Measurements from ENCODE around the gene TMEM123.

Gene TMEM123

GRCh38 chr11:102486584-102486983, 34.0 kb upstream of the TMEM123 start:
- Mint-ChIP-seq H3K27ac (no peak overlapping the region), H3K4me3 (no peak overlapping the region), H3K36me3 (ENCODE audit: low read depth) (no peaks in the 10 kb centered on the region), H3K4me1 (ENCODE audit: low read depth) (peaks cover 15% of the 10 kb centered on the region), H3K9me3 (no peaks in the 10 kb centered on the region), H3K27me3 (no peaks in the 10 kb centered on the region)
- intact Hi-C loops (cut with micrococcal nuclease), result loop anchor here (5.0 kb wide), 1 partner anchor 34 kb away; the partner anchor contains the start of gene TMEM123

- H3K4me3 Mint-ChIP-seq, result no peak overlapping the region
- H3K9me3 Mint-ChIP-seq, result no peaks in the 10 kb centered on the region
- H3K36me3 Mint-ChIP-seq (ENCODE audit: low read depth), result no peaks in the 10 kb centered on the region
- no peaks in the 10 kb centered on the region for H3K27me3 Mint-ChIP-seq
- intact Hi-C loops (cut with micrococcal nuclease), result loop anchor here (5.0 kb wide), 1 partner anchor 33 kb away; the partner anchor contains the start of gene TMEM123
- peaks cover 15% of the 10 kb centered on the region for H3K4me1 Mint-ChIP-seq (ENCODE audit: low read depth)
- H3K27ac Mint-ChIP-seq, result no peak overlapping the region
These were observed 32.6 kb upstream of the TMEM123 start for GRCh38 chr11:102485095-102485722.

DNA sequence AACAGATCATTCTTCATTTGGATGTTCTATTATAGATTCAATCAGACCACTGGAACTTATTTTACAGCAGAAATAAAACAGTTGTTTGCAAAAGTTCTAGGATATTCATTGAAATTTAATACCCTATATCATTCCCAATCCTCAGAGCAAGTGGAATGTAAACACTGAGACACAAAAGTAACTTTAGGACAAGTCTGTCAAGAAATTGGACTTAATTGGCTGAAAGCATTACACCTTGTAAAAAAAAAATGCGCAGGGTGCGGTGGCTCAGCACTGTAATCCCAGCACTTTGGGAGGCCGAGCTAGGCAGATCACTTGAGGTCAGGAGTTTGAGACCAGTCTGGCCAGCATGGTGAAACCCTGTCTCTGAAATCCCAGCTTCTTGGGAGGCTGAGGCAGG, 29.9 kb upstream of the TMEM123 start:
- no peak overlapping the region for H3K27ac Mint-ChIP-seq
- H3K4me3 Mint-ChIP-seq, result no peak overlapping the region
- H3K36me3 Mint-ChIP-seq (ENCODE audit: low read depth), result no peaks in the 10 kb centered on the region
- H3K27me3 Mint-ChIP-seq, result no peaks in the 10 kb centered on the region
- H3K4me1 Mint-ChIP-seq (ENCODE audit: low read depth), result peaks cover 11% of the 10 kb centered on the region
- no peaks in the 10 kb centered on the region for H3K9me3 Mint-ChIP-seq
- intact Hi-C loops (cut with micrococcal nuclease), result no loop called here

DNA sequence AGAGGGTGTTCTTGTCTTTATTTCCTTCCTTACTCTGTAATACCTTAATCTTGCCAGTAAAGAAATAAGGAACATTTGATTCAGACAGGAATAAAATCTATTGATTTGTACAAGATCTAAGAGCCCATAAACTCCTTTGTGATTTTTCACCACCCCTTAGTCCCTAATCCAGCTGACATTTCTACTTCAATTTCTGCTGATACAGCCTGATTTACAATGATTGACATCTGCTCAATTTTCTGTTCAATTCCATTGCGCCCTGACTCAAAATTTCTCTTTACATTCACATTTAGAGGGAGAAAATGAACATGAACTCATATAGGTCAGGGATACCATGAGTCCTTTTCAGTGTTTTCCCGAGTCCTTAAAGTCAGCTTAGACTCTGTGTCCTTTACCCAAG, 27.2 kb upstream of the TMEM123 start:
- Mint-ChIP-seq H3K4me3 (no peak overlapping the region), H3K9me3 (no peaks in the 10 kb centered on the region), H3K4me1 (ENCODE audit: low read depth) (peaks cover 23% of the 10 kb centered on the region), H3K36me3 (ENCODE audit: low read depth) (no peaks in the 10 kb centered on the region), H3K27me3 (no peaks in the 10 kb centered on the region), H3K27ac (no peak overlapping the region)
- intact Hi-C loops (cut with micrococcal nuclease), result no loop called here

DNA sequence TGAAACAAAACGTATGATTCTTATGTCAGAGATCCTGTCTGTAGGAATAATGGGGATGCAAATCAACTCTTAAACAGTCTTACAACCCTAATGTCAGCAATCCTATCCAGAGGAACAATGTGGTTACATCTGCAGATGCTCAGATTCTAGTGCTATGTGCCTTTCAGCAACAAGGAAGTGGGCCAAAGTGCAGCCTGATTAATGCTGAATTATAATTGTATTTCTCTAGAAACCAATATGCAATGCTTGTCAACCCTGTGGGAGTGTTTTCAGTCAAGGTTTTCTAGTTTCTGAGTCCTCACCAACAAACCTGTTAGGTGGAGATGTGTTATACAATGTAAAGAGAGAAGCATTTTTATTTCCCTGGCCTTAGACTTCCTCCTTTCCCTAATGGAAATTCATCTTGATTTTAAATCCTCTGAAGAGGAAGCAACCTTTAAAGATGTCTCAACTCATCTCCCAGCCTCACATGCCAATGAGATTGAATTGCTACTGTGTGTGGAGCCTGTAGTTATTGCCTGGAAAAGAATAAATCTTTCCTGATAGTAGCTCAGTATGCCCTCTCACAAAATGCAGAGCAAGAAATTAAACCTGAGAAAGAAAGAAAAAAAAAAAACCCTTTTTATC, 26.2 kb upstream of the TMEM123 start:
- H3K27ac Mint-ChIP-seq, result no peak overlapping the region
- peaks cover 23% of the 10 kb centered on the region for H3K4me1 Mint-ChIP-seq (ENCODE audit: low read depth)
- H3K9me3 Mint-ChIP-seq, result no peaks in the 10 kb centered on the region
- intact Hi-C loops (cut with micrococcal nuclease), result no loop called here
- no peak overlapping the region for H3K4me3 Mint-ChIP-seq
- no peaks in the 10 kb centered on the region for H3K36me3 Mint-ChIP-seq (ENCODE audit: low read depth)
- no peaks in the 10 kb centered on the region for H3K27me3 Mint-ChIP-seq

- Mint-ChIP-seq H3K4me3 (no peak overlapping the region), H3K4me1 (ENCODE audit: low read depth) (peaks cover 23% of the 10 kb centered on the region), H3K36me3 (ENCODE audit: low read depth) (no peaks in the 10 kb centered on the region), H3K9me3 (no peaks in the 10 kb centered on the region), H3K27ac (peak overlapping the region; percentile 31), H3K27me3 (no peaks in the 10 kb centered on the region)
- intact Hi-C loops (cut with micrococcal nuclease), result no loop called here
These were observed 24.2 kb upstream of the TMEM123 start for GRCh38 chr11:102476812-102477211.

DNA sequence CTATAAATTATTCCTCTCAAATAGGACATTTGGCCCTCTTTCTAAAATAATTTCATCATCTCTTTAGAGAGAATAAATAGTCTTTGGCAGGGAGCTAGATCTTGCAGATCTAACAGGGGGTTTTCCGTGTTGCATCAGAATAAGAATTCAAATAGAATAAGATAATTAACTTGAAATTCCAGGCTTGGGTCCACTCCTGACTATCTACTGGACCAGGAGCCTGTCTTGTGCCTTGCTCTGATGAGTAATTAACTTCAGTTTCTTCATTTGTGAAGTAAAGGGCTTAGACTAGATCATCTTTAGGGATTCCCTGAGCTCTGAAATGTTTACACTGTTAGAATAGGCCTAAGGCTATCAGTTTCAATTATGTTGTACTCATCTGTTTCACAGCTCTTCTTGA, 23.5 kb upstream of the TMEM123 start:
- peaks cover 23% of the 10 kb centered on the region for H3K4me1 Mint-ChIP-seq (ENCODE audit: low read depth)
- H3K9me3 Mint-ChIP-seq, result no peaks in the 10 kb centered on the region
- intact Hi-C loops (cut with micrococcal nuclease), result no loop called here
- H3K4me3 Mint-ChIP-seq, result no peak overlapping the region
- H3K36me3 Mint-ChIP-seq (ENCODE audit: low read depth), result no peaks in the 10 kb centered on the region
- H3K27me3 Mint-ChIP-seq, result no peaks in the 10 kb centered on the region
- H3K27ac Mint-ChIP-seq, result no peak overlapping the region

- no peaks in the 10 kb centered on the region for H3K27me3 Mint-ChIP-seq
- H3K27ac Mint-ChIP-seq, result no peak overlapping the region
- no peaks in the 10 kb centered on the region for H3K9me3 Mint-ChIP-seq
- peaks cover 34% of the 10 kb centered on the region for H3K4me1 Mint-ChIP-seq (ENCODE audit: low read depth)
- no peaks in the 10 kb centered on the region for H3K36me3 Mint-ChIP-seq (ENCODE audit: low read depth)
- intact Hi-C loops (cut with micrococcal nuclease), result no loop called here
- H3K4me3 Mint-ChIP-seq, result no peak overlapping the region
These were observed 21.0 kb upstream of the TMEM123 start for GRCh38 chr11:102473543-102473942.

- H3K9me3 Mint-ChIP-seq, result no peaks in the 10 kb centered on the region
- H3K4me3 Mint-ChIP-seq, result no peak overlapping the region
These were observed 19.6 kb upstream of the TMEM123 start for GRCh38 chr11:102472127-102472526.

GRCh38 chr11:102471474-102471873, 18.9 kb upstream of the TMEM123 start:
- Mint-ChIP-seq H3K27me3 (no peaks in the 10 kb centered on the region), H3K4me1 (ENCODE audit: low read depth) (peaks cover 27% of the 10 kb centered on the region), H3K27ac (no peak overlapping the region), H3K9me3 (no peaks in the 10 kb centered on the region), H3K4me3 (no peak overlapping the region), H3K36me3 (ENCODE audit: low read depth) (no peaks in the 10 kb centered on the region)
- intact Hi-C loops (cut with micrococcal nuclease), result no loop called here

More at GRCh38 chr11:102472127-102472526, 19.6 kb upstream of the TMEM123 start:
- peaks cover 33% of the 10 kb centered on the region for H3K4me1 Mint-ChIP-seq (ENCODE audit: low read depth)
- intact Hi-C loops (cut with micrococcal nuclease), result no loop called here
- no peak overlapping the region for H3K27ac Mint-ChIP-seq
- no peaks in the 10 kb centered on the region for H3K27me3 Mint-ChIP-seq
- no peaks in the 10 kb centered on the region for H3K36me3 Mint-ChIP-seq (ENCODE audit: low read depth)

DNA sequence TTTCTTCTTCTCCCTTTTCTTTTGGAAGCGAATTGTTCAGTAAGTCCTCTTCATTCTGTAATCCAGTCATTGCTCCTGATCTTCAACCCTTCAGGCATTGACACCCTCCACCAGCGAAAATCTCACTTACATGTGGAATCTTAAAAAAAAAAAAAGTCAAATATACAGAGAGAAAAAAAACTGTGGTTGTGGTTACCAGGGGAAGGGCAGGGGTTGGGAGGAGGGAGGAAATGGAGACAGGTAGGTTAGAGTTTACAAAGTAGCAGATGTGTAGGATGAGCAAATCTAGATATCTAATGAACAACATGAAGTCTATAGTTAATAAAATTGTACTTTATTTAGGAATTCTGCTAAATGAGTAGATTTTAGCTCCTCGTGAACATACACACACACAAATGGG, 17.7 kb upstream of the TMEM123 start:
- H3K27me3 Mint-ChIP-seq, result no peaks in the 10 kb centered on the region
- peaks cover 32% of the 10 kb centered on the region for H3K4me1 Mint-ChIP-seq (ENCODE audit: low read depth)
- no peaks in the 10 kb centered on the region for H3K9me3 Mint-ChIP-seq
- H3K4me3 Mint-ChIP-seq, result no peak overlapping the region
- no peak overlapping the region for H3K27ac Mint-ChIP-seq
- no peaks in the 10 kb centered on the region for H3K36me3 Mint-ChIP-seq (ENCODE audit: low read depth)
- intact Hi-C loops (cut with micrococcal nuclease), result no loop called here

DNA sequence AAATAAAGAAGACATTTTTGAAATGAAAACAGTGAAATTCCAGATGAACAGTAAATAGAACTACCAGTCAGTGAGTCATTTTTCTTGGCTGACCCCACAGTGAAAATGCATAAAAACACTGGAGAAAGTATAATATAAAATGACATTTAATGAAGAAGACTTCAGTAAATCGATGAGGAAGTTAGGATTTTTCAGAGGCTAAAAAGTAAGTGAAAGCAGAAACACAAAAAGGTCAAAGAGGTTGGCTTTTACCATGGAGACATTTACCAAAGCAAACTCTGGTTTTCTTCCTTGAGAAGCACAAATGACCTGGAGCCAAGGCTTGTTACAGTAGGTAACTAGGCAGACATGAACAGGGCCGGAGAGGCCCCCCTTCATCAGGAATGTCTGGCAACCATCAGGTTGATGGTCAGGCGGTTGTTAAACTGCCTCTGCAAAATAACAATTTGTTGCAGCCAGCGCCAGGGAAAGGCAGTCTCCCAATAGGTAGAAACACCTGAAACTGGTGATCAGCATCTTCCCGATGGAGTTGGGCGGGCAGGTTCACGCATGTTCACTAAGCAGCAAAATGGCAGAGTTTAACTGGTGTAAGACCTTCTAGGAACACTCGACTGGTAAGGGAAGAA, 16.7 kb upstream of the TMEM123 start:
- H3K9me3 Mint-ChIP-seq, result no peaks in the 10 kb centered on the region
- no peak overlapping the region for H3K4me3 Mint-ChIP-seq
- H3K4me1 Mint-ChIP-seq (ENCODE audit: low read depth), result peaks cover 32% of the 10 kb centered on the region
- intact Hi-C loops (cut with micrococcal nuclease), result no loop called here
- no peaks in the 10 kb centered on the region for H3K27me3 Mint-ChIP-seq
- no peaks in the 10 kb centered on the region for H3K36me3 Mint-ChIP-seq (ENCODE audit: low read depth)
- H3K27ac Mint-ChIP-seq, result no peak overlapping the region

- Mint-ChIP-seq H3K36me3 (ENCODE audit: low read depth) (no peaks in the 10 kb centered on the region), H3K9me3 (no peaks in the 10 kb centered on the region), H3K27me3 (no peaks in the 10 kb centered on the region), H3K4me1 (ENCODE audit: low read depth) (peaks cover 32% of the 10 kb centered on the region), H3K4me3 (no peak overlapping the region), H3K27ac (no peak overlapping the region)
- intact Hi-C loops (cut with micrococcal nuclease), result no loop called here
These were observed 16.1 kb upstream of the TMEM123 start for GRCh38 chr11:102468616-102469195.

GRCh38 chr11:102467853-102468580, 15.5 kb upstream of the TMEM123 start:
- H3K4me3 Mint-ChIP-seq, result no peak overlapping the region
- H3K4me1 Mint-ChIP-seq (ENCODE audit: low read depth), result peaks cover 32% of the 10 kb centered on the region

More at GRCh38 chr11:102467853-102468580, 15.5 kb upstream of the TMEM123 start:
- H3K36me3 Mint-ChIP-seq (ENCODE audit: low read depth), result no peaks in the 10 kb centered on the region
- H3K27me3 Mint-ChIP-seq, result no peaks in the 10 kb centered on the region
- no peaks in the 10 kb centered on the region for H3K9me3 Mint-ChIP-seq
- no peak overlapping the region for H3K27ac Mint-ChIP-seq
- intact Hi-C loops (cut with micrococcal nuclease), result no loop called here

Data from dendritic cell treated with granulocyte-macrophage colony-stimulating factor and Interleukin-4, amounts not matched to agents 40 ng/mL and 50 ng/mL, for 4 days (primary cell).